ENCODE data around the gene TAF10. TPM values are rescaled to one million over a fixed set of nuclear protein-coding genes. Genes with fewer than 3 reads are reported as not detected.

The TAF10 gene
- total RNA-seq, 1 donor from 2014 or later, result 45.7 TPM

- no peak for DNase-seq (ENCODE audit: low read depth, low spot score)
These were observed 13.3 kb upstream of the TAF10 start for GRCh38 chr11:6625156-6625831.

- no peak for DNase-seq (ENCODE audit: low read depth, low spot score)
These were observed 11.7 kb upstream of the TAF10 start for GRCh38 chr11:6623391-6624363.

- DNase-seq (ENCODE audit: low read depth, low spot score), result no peak
These were observed 10.5 kb upstream of the TAF10 start for GRCh38 chr11:6622261-6623171.

- no peak for DNase-seq (ENCODE audit: low read depth, low spot score)
These were observed 9.7 kb upstream of the TAF10 start for GRCh38 chr11:6621711-6622211.

DNA sequence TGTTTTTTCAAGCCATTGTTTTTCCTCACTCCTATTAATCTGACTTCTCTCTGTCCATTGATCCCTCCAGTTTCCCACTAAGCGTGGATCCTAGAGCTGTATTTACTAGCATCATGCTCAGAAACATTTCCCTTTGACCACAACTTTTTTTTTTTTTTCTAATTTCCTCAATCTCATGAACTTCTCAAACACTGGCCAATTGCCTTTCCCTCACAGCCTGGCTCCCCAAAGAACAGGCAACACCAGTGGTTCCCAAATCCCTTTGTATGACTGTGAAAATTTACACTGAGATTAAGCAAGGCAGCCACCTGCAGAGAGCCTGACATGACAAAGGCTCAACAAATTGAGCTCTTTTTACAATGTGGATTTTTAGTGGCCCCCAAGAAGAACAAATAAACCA, 8.6 kb upstream of the TAF10 start:
- no peak for DNase-seq (ENCODE audit: low read depth, low spot score)

DNA sequence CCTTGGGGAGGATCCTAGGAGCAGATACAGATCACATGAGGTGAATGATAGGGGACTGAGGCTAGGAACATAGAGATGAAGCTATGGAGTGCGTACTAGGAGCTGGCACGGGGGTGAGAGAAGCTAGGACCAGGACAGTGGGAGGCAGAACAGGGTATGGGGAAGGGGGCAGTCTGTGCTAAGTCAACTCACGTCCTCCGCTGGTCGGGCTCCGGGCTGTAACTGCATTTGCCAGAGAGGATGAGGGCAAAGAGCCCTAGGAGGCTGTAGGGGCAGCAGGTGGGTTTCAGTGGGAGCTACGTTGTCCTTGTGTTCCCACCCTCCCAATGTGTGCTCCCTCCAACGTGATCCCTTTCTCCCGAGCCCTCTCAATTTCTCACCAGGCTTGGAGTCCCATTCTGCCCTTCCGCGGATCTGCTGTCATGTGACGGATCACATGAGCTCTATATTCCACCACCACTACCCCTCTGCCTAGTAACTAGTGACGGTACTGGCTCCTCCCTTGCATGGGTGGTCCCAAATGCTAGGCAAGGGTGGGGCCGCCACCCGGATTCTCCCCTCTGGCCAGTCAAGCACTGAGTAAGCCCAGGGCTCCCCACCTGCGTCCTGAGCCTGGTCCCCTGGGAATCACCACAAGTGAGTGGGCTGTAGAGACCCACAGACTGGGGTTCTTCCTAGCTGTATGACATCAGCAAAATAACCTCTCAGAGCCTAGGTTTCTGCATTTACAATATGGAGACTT, 7.2 kb upstream of the TAF10 start, which contains the start of gene TPP1:
TPP1 (minus strand) TSS at position 419 of the 742 bp plus-strand sequence; CDS start at position 397, 22 bp downstream.
- peak; percentile 78 for DNase-seq (ENCODE audit: low read depth, low spot score)

DNA sequence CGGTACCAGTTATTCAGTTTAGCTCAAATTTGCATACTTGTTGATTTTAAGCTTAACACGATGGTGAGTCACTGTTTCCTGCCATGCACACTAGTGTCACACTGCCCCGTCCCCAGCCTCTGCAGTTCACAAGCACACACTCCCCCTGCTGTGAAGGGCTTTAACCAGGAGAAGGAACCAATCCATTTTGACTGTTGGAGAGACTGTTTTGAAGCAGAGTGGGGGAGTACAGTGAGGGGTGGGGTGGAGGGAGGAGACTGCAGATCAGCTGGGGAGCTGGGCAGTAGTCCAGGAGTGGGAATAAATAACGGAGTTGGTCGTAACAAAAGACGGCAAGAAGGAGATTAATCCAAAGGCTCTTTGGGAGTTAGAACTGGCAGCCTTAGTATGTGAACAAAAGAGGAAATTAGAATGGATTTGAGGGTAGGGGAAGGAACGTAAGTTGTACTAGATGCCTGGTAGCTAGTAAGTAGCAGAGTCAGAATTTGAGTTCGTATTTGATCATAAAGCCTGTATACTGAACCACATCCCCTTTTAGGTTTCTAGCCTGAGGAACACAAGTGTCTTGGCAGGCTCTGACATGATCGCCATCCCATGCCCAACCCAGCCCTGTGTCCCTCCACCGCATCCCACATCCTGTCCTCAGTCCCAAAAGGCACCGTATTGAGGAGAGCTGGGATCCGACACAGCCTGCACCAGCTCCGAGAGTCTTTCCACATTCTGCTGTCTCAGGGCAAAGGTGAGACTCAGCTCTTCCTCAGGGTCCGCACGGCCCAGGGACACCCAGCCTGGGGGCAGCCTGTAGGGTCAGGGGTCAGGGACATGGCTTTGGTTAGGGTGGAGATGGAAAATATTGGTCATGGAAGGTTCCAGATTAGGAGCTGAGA, 6.3 kb upstream of the TAF10 start:
- peak; percentile 66 for DNase-seq (ENCODE audit: low read depth, low spot score)

- DNase-seq (ENCODE audit: low read depth, low spot score), result no peak
These were observed 5.3 kb upstream of the TAF10 start for GRCh38 chr11:6617315-6617781.

DNA sequence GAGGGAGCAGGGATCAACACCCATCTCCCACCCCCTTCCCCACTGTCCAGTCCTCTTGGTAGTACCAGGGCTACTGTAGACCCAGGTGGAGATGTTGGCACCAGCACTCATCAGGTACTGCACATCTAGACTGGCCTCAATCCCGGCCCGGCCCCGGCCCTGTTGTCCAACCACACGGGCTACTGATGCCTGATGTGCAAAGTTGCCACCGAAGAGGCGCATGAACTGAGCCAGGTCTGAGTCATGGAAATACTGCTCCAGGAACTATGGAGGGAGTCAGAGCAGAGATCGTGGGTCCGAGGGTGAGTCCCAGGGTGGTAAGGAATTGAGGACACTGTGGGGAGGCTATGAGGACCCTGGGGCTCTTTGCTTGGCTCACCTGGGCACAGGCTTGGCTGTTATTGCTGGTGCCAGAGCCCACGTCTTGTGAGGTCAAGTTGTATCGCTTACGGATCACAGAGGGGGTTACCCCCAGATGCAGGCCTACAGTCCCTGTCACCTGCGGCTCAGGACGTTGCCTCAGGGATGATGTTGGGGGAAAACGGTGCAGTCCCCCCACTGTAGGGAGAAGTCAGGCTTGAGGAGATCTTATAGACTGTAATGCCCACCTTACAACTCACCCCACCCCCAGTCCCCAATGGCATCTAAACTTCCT, 4.7 kb upstream of the TAF10 start:
- DNase-seq (ENCODE audit: low read depth, low spot score), result no peak

DNA sequence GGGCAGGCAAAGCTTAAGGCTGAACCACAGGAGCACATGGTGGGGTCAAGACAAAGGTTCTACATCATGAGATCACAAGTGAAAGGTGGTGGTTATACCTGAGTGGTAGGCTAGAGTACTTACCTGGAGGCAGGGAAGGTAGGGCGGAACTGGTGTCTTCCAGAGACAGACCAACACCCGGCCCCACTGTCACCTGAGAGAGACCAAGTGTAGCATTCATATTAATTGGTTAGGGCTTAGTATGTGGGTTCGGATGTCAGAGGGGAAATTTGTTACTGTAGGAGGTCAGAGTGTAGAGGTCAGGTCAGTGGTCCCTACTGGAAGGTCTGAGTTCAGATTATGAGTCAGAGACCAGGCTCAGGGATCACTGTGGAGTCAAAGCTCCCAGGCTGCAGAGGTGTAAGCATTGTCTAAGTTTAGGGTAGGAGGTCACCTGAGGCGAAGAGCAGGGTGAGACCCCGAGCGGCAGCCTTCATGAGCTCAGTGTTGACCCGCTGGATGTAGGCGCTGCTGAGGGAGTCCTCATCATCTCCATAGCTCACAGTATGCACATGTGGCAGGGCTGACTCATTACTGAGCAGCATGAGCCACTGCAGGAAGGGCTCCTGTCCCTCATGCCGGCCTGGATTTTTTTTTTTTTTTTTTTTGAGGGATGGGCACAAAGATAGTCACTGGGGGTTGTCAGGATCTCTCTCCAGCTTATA, 4.0 kb upstream of the TAF10 start:
- no peak for DNase-seq (ENCODE audit: low read depth, low spot score)

DNA sequence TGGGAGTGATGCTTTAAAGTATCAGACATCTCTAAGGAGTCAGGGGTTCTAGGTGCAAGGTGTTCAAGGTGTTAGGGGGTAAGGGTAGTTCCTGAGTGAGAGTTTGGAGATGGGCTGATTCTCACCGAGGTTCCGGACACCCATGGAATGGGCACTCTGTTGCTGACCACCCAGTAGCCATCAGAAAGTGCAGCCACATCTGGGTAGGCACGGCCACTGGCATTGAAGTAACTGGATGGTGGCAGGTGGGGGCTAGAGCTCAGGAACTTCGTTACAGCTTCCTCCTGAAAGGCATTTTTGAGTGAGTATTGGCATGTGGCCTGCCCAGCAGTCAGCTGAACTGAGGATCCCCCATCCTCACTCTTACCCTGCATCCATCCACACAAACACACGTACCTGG, 3.0 kb upstream of the TAF10 start:
- DNase-seq (ENCODE audit: low read depth, low spot score), result no peak

- DNase-seq (ENCODE audit: low read depth, low spot score), result no peak
These were observed 2.4 kb upstream of the TAF10 start for GRCh38 chr11:6614446-6614845.

- DNase-seq (ENCODE audit: low read depth, low spot score), result no peak
These were observed 1.5 kb upstream of the TAF10 start for GRCh38 chr11:6613496-6613895.

DNA sequence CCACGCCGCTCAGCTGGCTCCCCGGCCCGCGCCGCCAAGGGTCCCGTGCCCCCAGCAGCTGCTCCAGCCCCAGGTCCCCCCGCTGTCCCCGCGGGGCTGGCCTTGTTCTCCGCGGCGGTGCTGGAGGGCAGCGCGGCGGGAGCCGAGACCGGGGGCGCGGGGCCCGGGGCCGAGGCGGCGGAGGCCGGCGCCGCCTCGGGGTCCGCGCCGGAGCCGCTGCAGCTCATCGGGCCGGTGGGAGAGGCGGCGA, 128 bp downstream of the TAF10 start:
- DNase-seq (ENCODE audit: low read depth, low spot score), result no peak

DNA sequence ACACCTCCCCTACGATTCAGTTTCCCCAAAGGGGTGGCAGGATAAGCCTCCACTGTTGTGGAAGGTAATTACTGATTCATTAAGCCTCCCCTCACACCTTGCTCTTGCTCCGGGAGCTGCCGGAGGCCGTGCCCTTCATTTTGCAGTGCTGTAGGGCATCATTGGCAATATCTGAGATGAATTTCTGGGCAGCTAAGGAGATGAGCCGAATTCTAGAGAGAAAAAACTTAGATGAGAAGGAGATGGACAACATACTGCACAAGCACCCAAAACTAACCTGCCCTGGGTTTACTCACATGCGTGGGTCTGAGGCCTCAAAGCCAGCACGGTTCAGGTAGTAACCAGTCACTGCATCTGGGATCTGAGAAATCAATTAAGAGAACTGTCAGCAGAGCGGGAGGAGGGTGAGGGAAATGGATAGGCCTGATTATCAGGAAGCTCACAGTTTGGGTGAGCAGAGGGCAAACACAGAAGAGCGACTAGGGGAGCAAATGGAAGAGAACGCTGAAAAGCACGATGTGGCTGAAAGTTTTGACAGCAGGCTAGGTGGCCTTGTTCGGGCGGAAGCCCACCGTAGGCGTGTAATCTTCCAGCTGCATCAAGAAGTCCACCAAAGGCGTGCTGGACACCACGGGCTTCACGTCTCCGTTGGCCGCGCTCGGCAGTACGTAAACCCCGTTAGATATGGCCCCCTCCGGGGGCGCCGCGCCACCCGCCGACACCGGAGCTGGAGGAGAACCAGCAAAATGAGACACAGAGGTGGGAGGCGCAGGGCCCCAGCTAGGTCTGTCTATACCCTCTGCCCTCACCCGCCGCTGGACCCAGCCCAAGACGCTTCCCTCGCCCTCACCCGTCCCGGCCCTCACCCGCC, 689 bp downstream of the TAF10 start:
- no peak for DNase-seq (ENCODE audit: low read depth, low spot score)

DNA sequence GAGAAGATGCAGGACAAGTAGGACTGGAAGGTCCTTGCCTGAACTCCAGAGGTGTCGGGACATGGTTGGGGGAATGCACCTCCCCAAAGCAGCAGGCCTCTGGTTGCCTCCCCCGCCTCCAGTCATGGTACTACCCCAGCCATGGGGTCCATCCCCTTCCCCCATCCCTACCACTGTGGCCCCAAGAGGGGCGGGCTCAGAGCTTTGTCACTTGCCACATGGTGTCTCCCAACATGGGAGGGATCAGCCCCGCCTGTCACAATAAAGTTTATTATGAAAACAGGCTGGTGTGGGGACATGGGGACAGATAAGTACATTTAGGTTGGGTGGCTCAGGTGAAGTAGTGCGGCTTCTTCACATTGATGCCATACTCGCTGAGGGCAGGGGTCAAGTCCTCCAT, 1.4 kb downstream of the TAF10 start:
- no peak for DNase-seq (ENCODE audit: low read depth, low spot score)

DNA sequence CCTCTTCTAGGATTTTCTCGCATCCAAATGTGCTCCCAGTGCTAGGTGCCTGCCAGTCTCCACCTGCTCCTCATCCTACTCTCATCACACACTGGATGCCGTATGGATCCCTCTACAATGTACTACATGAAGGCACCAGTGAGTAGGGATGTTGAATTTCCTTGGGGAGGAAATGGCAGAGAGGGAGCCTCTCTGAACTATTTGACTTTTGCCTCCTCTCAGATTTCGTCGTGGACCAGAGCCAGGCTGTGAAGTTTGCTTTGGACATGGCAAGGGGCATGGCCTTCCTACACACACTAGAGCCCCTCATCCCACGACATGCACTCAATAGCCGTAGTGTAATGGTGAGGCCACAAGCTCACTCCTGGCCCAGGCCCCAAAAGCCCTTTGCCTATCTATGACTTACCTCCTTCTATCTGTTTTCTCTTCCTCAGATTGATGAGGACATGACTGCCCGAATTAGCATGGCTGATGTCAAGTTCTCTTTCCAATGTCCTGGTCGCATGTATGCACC, 2.5 kb downstream of the TAF10 start:
- no peak for DNase-seq (ENCODE audit: low read depth, low spot score)

All from pulmonary artery endothelial cell (primary cell).